Iris pigment epithelial cell (primary cell): ENCODE data around the gene FAM229A.
"Not testable (repeated sequence)": the region's sequence is repeated elsewhere in the genome, so short reads cannot be mapped to it uniquely, and the experiment has no call there.

Experiments
- DNase-seq: peaks from one replicate; pipeline ENCODE4 v3.0.0-alpha.2; 2011; ENCODE audit warnings: low read depth

Gene FAM229A

GRCh38 chr1:32377541-32378220 is 15.4 kb upstream of the FAM229A start:
- DNase-seq = no peak

GRCh38 chr1:32376199-32376598 is 13.9 kb upstream of the FAM229A start:
- no peak for DNase-seq

- DNase-seq = no peak
Observed at GRCh38 chr1:32373996-32374592, 11.8 kb upstream of the FAM229A start.

GRCh38 chr1:32372149-32372756 is 10.0 kb upstream of the FAM229A start:
- no peak for DNase-seq

GRCh38 chr1:32367912-32368635 is 5.8 kb upstream of the FAM229A start:
- DNase-seq = no peak

GRCh38 chr1:32365445-32365844 is 3.2 kb upstream of the FAM229A start:
- DNase-seq = no peak

- DNase-seq = no peak
Observed at GRCh38 chr1:32364836-32365235, 2.6 kb upstream of the FAM229A start.

- DNase-seq = no peak
Observed at GRCh38 chr1:32363713-32364112, 1.4 kb upstream of the FAM229A start.

- peak; percentile 37 for DNase-seq
Observed at GRCh38 chr1:32361674-32362473, 411 bp downstream of the FAM229A start.

- DNase-seq = no peak
Observed at GRCh38 chr1:32361308-32361673, 994 bp downstream of the FAM229A start.

- DNase-seq = no peak
Observed at GRCh38 chr1:32358435-32358834, 3.9 kb downstream of the FAM229A start.

- no peak for DNase-seq
Observed at GRCh38 chr1:32357614-32358013, 4.7 kb downstream of the FAM229A start.

GRCh38 chr1:32356478-32356877 is 5.8 kb downstream of the FAM229A start:
- DNase-seq = no peak

GRCh38 chr1:32355778-32356177 is 6.5 kb downstream of the FAM229A start:
- DNase-seq = not testable (repeated sequence)

GRCh38 chr1:32353886-32354570 is 8.3 kb downstream of the FAM229A start:
- DNase-seq = peak; percentile 80

GRCh38 chr1:32353431-32353830 is 8.9 kb downstream of the FAM229A start:
- DNase-seq = no peak

- DNase-seq = no peak
Observed at GRCh38 chr1:32352831-32353383, 9.4 kb downstream of the FAM229A start.

- DNase-seq = no peak
Observed at GRCh38 chr1:32352239-32352745, 10.0 kb downstream of the FAM229A start.

GRCh38 chr1:32351399-32352238 is 10.7 kb downstream of the FAM229A start:
- DNase-seq = peak; percentile 90

GRCh38 chr1:32350785-32351398 is 11.4 kb downstream of the FAM229A start:
- DNase-seq = peak; percentile 69
